NT2/D1 (cell line): ENCODE results near the gene MFAP2.

Experiments used
- DNase-seq: peaks from one replicate; pipeline ENCODE4 v3.0.0-alpha.2; 2011; ENCODE audit warnings: low read depth, low spot score
- H3K27me3 ChIP-seq: 2 replicates; pipeline ENCODE4 v1.6.0; 2011; ENCODE audit warnings: mild to moderate bottlenecking; ENCODE audit not compliant: insufficient read length, insufficient read depth
- H3K36me3 ChIP-seq: 2 replicates; pipeline ENCODE4 v1.6.1; 2011; ENCODE audit warnings: mild to moderate bottlenecking, low read length, mixed read lengths; ENCODE audit not compliant: insufficient read depth, insufficient read length
- H3K4me1 ChIP-seq: 2 replicates; pipeline ENCODE4 v1.5.1; 2011; ENCODE audit not compliant: insufficient read depth, insufficient read length
- H3K4me3 ChIP-seq: 2 replicates; pipeline ENCODE4 v1.5.1; 2011; ENCODE audit warnings: low read depth; ENCODE audit not compliant: insufficient read length
- H3K9ac ChIP-seq: 2 replicates; pipeline ENCODE4 v1.6.0; 2011; ENCODE audit warnings: low read depth; ENCODE audit not compliant: insufficient read length
- H3K9me3 ChIP-seq: 2 replicates; pipeline ENCODE4 v1.5.1; 2011; ENCODE audit warnings: mild to moderate bottlenecking, low read length; ENCODE audit not compliant: insufficient read depth
- SUZ12 ChIP-seq: IDR thresholded peaks from 2 replicates; pipeline ENCODE4 v1.6.1; 2011; ENCODE audit not compliant: insufficient read length, insufficient read depth; ENCODE audit errors: extremely low read depth
- YY1 ChIP-seq: IDR thresholded peaks from 2 replicates; pipeline ENCODE4 v1.6.1; 2011; ENCODE audit not compliant: insufficient read length, insufficient read depth
- ZNF274 ChIP-seq: IDR thresholded peaks from 2 replicates; pipeline ENCODE4 v1.6.1; 2011; ENCODE audit warnings: mild to moderate bottlenecking, low read depth, low read length

Gene MFAP2

DNA sequence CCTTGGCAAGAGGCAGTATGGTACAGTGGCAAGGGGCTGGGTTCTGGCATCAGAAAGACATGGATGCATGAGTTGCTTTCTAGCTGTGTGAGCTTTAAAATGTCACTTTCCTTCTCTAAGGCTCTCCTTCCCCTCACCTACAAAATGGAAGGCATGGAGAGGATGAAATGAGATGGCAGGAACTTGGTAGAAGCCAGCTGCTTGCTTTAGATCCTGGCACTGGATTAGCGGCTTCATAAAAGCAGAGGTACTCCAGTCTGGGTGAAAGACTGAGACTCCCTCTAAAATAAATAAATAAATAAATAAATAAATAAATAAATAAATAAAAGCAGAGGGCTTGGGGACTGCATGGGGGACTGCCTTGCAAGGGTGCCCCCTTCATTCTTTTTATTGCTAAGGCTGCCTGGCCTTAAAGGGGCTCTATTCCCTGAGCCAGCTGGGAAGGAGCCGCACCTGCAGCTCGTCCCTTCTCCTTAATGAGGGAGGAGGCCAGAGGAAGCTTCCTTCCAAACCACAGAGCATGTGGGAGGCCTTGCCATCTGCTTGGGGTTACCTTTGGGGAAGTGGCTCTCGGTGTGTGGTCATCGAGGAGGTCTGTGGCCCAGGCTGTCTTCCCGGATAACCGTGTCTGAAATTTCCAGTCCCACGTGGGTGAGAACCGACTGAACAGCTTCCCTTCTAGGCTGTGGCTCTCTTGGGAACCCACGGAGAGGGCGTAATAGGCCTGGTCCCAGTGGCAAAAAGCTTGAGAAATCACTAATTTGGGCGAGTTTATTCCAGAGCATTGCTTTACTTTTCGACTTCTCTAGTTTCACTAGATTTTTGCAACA, 33.3 kb upstream of the MFAP2 start:
- H3K9me3 ChIP-seq: no peaks in the 10 kb centered on the region
- DNase-seq: no peak
- TF ChIP-seq SUZ12 (no peak), YY1 (no peak), ZNF274 (no peak)
- H3K9ac ChIP-seq: no peak overlapping the region
- H3K27me3 ChIP-seq: no peaks in the 10 kb centered on the region
- peaks cover 18% of the 10 kb centered on the region for H3K4me1 ChIP-seq
- H3K4me3 ChIP-seq: no peak overlapping the region
- H3K36me3 ChIP-seq: peaks cover 12% of the 10 kb centered on the region

GRCh38 chr1:17012775-17013490, 32.5 kb upstream of the MFAP2 start:
- DNase-seq: no peak
- TF ChIP-seq SUZ12 (no peak), ZNF274 (no peak), YY1 (no peak)

GRCh38 chr1:17011439-17012307, 31.3 kb upstream of the MFAP2 start, which contains the start of gene ATP13A2:
ATP13A2 (minus strand) TSS chr1:17011928; CDS start chr1:17011738, 190 bp downstream.
- TF ChIP-seq SUZ12 (no peak), ZNF274 (no peak)
- Histone ChIP-seq H3K4me3 (peak within 1 kb of the TSS; percentile 64), H3K36me3 (peaks cover 3% of the 10 kb centered on the region), H3K9ac (peak within 1 kb of the TSS; percentile 81), H3K4me1 (peaks cover 21% of the 10 kb centered on the region), H3K27me3 (no peaks in the 10 kb centered on the region), H3K9me3 (no peaks in the 10 kb centered on the region)
- DNase-seq: peak; percentile 67

More at GRCh38 chr1:17012775-17013490, 32.5 kb upstream of the MFAP2 start:
- Histone ChIP-seq H3K4me3 (no peak overlapping the region), H3K27me3 (no peaks in the 10 kb centered on the region), H3K9ac (no peak overlapping the region), H3K4me1 (peaks cover 18% of the 10 kb centered on the region), H3K36me3 (peaks cover 7% of the 10 kb centered on the region), H3K9me3 (no peaks in the 10 kb centered on the region)

- TF ChIP-seq ZNF274 (no peak), SUZ12 (no peak), YY1 (no peak)
- Histone ChIP-seq H3K36me3 (peaks cover 3% of the 10 kb centered on the region), H3K9ac (peak overlapping the region; percentile 81), H3K9me3 (no peaks in the 10 kb centered on the region), H3K4me3 (peak overlapping the region; percentile 64), H3K4me1 (peaks cover 24% of the 10 kb centered on the region), H3K27me3 (no peaks in the 10 kb centered on the region)
- DNase-seq: no peak
Observed at GRCh38 chr1:17011092-17011438, 30.6 kb upstream of the MFAP2 start.

- TF ChIP-seq ZNF274: no peak
- TF ChIP-seq YY1: no peak
- no peak for DNase-seq
- no peak overlapping the region for H3K9ac ChIP-seq
Observed at GRCh38 chr1:17009706-17010105, 29.3 kb upstream of the MFAP2 start.

DNA sequence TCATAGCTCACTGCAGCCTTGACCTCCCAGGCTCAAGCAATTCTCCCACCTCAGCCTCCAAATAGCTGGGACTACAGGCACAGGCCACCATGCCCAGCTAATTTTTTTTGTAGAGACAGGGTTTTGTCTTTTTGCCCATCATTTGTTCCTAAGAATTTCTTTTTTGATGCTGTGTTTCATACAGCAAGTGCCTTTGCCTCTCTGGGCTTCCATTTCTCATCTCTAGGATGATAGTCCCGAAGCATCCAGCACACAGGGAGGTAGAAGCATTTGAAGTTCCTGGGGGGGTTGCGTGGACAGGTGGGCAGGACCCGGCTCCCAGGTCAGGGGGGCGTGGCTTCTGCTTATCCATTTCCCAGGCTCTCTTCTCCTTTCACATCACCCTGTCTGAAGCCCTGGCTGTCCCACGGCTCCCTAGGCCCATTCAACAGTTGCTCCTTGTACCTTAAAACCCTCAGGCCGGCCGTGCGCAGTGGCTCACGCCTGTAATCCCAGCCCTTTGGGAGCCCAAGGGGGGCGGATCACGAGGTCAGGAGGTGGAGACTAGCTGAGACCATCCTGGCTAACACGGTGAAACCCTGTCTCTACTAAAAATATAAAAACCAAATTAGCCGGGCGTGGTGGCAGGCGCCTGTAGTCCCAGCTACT, 27.9 kb upstream of the MFAP2 start:
- Histone ChIP-seq H3K4me1 (peaks cover 18% of the 10 kb centered on the region), H3K36me3 (peaks cover 22% of the 10 kb centered on the region), H3K9ac (no peak overlapping the region)

More at GRCh38 chr1:17009706-17010105, 29.3 kb upstream of the MFAP2 start:
- Histone ChIP-seq H3K36me3 (peaks cover 12% of the 10 kb centered on the region), H3K4me3 (no peak overlapping the region), H3K9me3 (no peaks in the 10 kb centered on the region), H3K27me3 (no peaks in the 10 kb centered on the region), H3K4me1 (peaks cover 23% of the 10 kb centered on the region)

More for the DNA sequence above, 27.9 kb upstream of the MFAP2 start:
- no peak for TF ChIP-seq YY1
- no peak for TF ChIP-seq SUZ12
- TF ChIP-seq ZNF274: no peak
- H3K27me3 ChIP-seq: no peaks in the 10 kb centered on the region
- no peak for DNase-seq
- H3K4me3 ChIP-seq: no peak overlapping the region
- no peaks in the 10 kb centered on the region for H3K9me3 ChIP-seq
